ENCODE data around the gene APC2.

- no peak for TF ChIP-seq CTCF (IDR thresholded peaks at IDR 0.05)
- TF ChIP-seq POLR2A (IDR thresholded peaks at IDR 0.05), result no peak
Measured at GRCh38 chr19:1481893-1482360, 32.0 kb downstream of the APC2 start.

All from ovary (tissue), 3 donors.